Measurements from ENCODE around the gene PTPRCAP. TPM values are rescaled to one million over a fixed set of nuclear protein-coding genes. Genes with fewer than 3 reads are reported as not detected.

Gene PTPRCAP
- total RNA-seq, 1 donor from 2014 or later, result 1.2 TPM

GRCh38 chr11:67455054-67455453, 17.6 kb upstream of the PTPRCAP start, which contains the start of gene CABP4:
TSS of gene CABP4 (plus strand) at chr11:67455354. CDS start at chr11:67455424, 70 bp downstream.
- no peak for DNase-seq (ENCODE audit: extremely low spot score, unreplicated experiment)
- no peak for TF ChIP-seq CTCF (IDR thresholded peaks at IDR 0.05)
- Mint-ChIP-seq H3K27me3 (ENCODE audit: unreplicated experiment) (peaks cover 2% of the 10 kb centered on the region), H3K4me1 (ENCODE audit: unreplicated experiment) (no peaks in the 10 kb centered on the region), H3K9me3 (ENCODE audit: unreplicated experiment) (no peaks in the 10 kb centered on the region), H3K4me3 (ENCODE audit: unreplicated experiment) (no peak within 1 kb of the TSS), H3K36me3 (ENCODE audit: unreplicated experiment) (no peaks in the 10 kb centered on the region), H3K27ac (ENCODE audit: unreplicated experiment) (no peak within 1 kb of the TSS)

GRCh38 chr11:67453816-67454732, 16.6 kb upstream of the PTPRCAP start:
- Mint-ChIP-seq H3K9me3 (ENCODE audit: unreplicated experiment) (no peaks in the 10 kb centered on the region), H3K4me3 (ENCODE audit: unreplicated experiment) (no peak overlapping the region), H3K4me1 (ENCODE audit: unreplicated experiment) (no peaks in the 10 kb centered on the region), H3K27ac (ENCODE audit: unreplicated experiment) (no peak overlapping the region), H3K36me3 (ENCODE audit: unreplicated experiment) (no peaks in the 10 kb centered on the region), H3K27me3 (ENCODE audit: unreplicated experiment) (peaks cover 2% of the 10 kb centered on the region)
- DNase-seq (ENCODE audit: extremely low spot score, unreplicated experiment), result no peak
- no peak for TF ChIP-seq CTCF (IDR thresholded peaks at IDR 0.05)

GRCh38 chr11:67452141-67452952, 14.9 kb upstream of the PTPRCAP start, which contains the start of gene GPR152:
TSS of gene GPR152 (minus strand) at chr11:67452729. CDS start at chr11:67452724, 5 bp downstream.
- no peak for DNase-seq (ENCODE audit: extremely low spot score, unreplicated experiment)
- no peaks in the 10 kb centered on the region for H3K9me3 Mint-ChIP-seq (ENCODE audit: unreplicated experiment)
- H3K4me1 Mint-ChIP-seq (ENCODE audit: unreplicated experiment), result no peaks in the 10 kb centered on the region
- no peaks in the 10 kb centered on the region for H3K36me3 Mint-ChIP-seq (ENCODE audit: unreplicated experiment)
- H3K27me3 Mint-ChIP-seq (ENCODE audit: unreplicated experiment), result no peaks in the 10 kb centered on the region
- H3K4me3 Mint-ChIP-seq (ENCODE audit: unreplicated experiment), result no peak within 1 kb of the TSS
- TF ChIP-seq CTCF (IDR thresholded peaks at IDR 0.05), result no peak
- no peak within 1 kb of the TSS for H3K27ac Mint-ChIP-seq (ENCODE audit: unreplicated experiment)

- H3K4me3 Mint-ChIP-seq (ENCODE audit: unreplicated experiment), result no peak overlapping the region
- no peak for TF ChIP-seq CTCF (IDR thresholded peaks at IDR 0.05)
- no peaks in the 10 kb centered on the region for H3K36me3 Mint-ChIP-seq (ENCODE audit: unreplicated experiment)
- no peak overlapping the region for H3K27ac Mint-ChIP-seq (ENCODE audit: unreplicated experiment)
- no peaks in the 10 kb centered on the region for H3K9me3 Mint-ChIP-seq (ENCODE audit: unreplicated experiment)
- H3K27me3 Mint-ChIP-seq (ENCODE audit: unreplicated experiment), result no peaks in the 10 kb centered on the region
- no peaks in the 10 kb centered on the region for H3K4me1 Mint-ChIP-seq (ENCODE audit: unreplicated experiment)
- no peak for DNase-seq (ENCODE audit: extremely low spot score, unreplicated experiment)
Observed at GRCh38 chr11:67451658-67451976, 14.1 kb upstream of the PTPRCAP start.

Measured in osteocyte (in vitro differentiated cells).